Liver (tissue), 9 donors: ENCODE measurements around the gene RPUSD2. TPM values are rescaled to one million over a fixed set of nuclear protein-coding genes. Genes with fewer than 3 reads are reported as not detected.
A peak's percentile ranks its signal among the peaks of the same experiment; 100 is the strongest.
"Not testable (repeated sequence)": the region's sequence is repeated elsewhere in the genome, so short reads cannot be mapped to it uniquely, and the experiment has no call there.

Experiments
- DNase-seq: peaks from one replicate; pipeline ENCODE4 v3.0.0-alpha.2; 2017; ENCODE audit warnings: low spot score
- H3K27ac ChIP-seq, 2 donors: one replicate each; pipeline ENCODE4 v1.7.0; 2013; ENCODE audit warnings: inconsistent platforms in 2 of 2, low read length in 2 of 2, control low read depth in 1 of 2, low read depth in 1 of 2, mild to moderate bottlenecking in 1 of 2
- H3K27me3 ChIP-seq, 4 donors: one replicate each; pipeline versions ENCODE4 v1.6.1 to v1.7.0; 2013; ENCODE audit warnings: low read length in 3 of 4, inconsistent platforms in 1 of 4, mild to moderate bottlenecking in 1 of 4, moderate library complexity in 1 of 4; ENCODE audit not compliant: control insufficient read depth in 4 of 4, insufficient read depth in 4 of 4
- H3K36me3 ChIP-seq, 4 donors: one replicate each; pipeline versions ENCODE4 v1.6.1 to v1.7.0; 2013; ENCODE audit warnings: low read length in 3 of 4, mild to moderate bottlenecking in 3 of 4, low read depth in 1 of 4, moderate library complexity in 1 of 4; ENCODE audit not compliant: control insufficient read depth in 4 of 4, insufficient read depth in 3 of 4
- H3K4me1 ChIP-seq, 4 donors: one replicate each; pipeline versions ENCODE4 v1.6.1 to v1.7.0; 2013; ENCODE audit warnings: low read length in 3 of 4, mild to moderate bottlenecking in 3 of 4, moderate library complexity in 1 of 4; ENCODE audit not compliant: control insufficient read depth in 4 of 4, insufficient read depth in 4 of 4
- H3K4me3 ChIP-seq, 3 donors: one replicate each; pipeline versions ENCODE4 v1.6.1 to v1.7.0; 2013; ENCODE audit warnings: low read length in 3 of 3, control low read depth in 1 of 3, low read depth in 1 of 3, mild to moderate bottlenecking in 1 of 3
- H3K9ac ChIP-seq, 2 donors: one replicate each; pipeline ENCODE4 v1.7.0; 2013; ENCODE audit warnings: low read length in 2 of 2, mild to moderate bottlenecking in 2 of 2, moderate library complexity in 2 of 2, control low read depth in 1 of 2, low read depth in 1 of 2
- H3K9me3 ChIP-seq, 4 donors: one replicate each; pipeline versions ENCODE4 v1.6.1 to v1.7.0; 2013; ENCODE audit warnings: low read length in 3 of 4; ENCODE audit not compliant: control insufficient read depth in 4 of 4
- ATF3 ChIP-seq: IDR thresholded peaks from 2 replicates; pipeline ENCODE4 v1.6.1; 2016; ENCODE audit warnings: antibody characterized with exemption
- CTCF ChIP-seq: fragments of 150-350 bp; IDR thresholded peaks from 2 replicates; pipeline ENCODE4 v1.5.1; 2017; ENCODE audit warnings: improper control_type of control experiment, low read depth, low read length; ENCODE audit not compliant: missing input control
- EGR1 ChIP-seq, 2 donors: IDR thresholded peaks; 2 replicates each; pipeline ENCODE4 v1.6.1; 2016 to 2018; ENCODE audit warnings: antibody characterized with exemption in 2 of 2, low read depth in 2 of 2
- FOXA1 ChIP-seq: IDR thresholded peaks from 2 replicates; pipeline ENCODE4 v1.6.1; 2016; ENCODE audit warnings: antibody characterized with exemption
- FOXA2 ChIP-seq: IDR thresholded peaks from 2 replicates; pipeline ENCODE4 v1.6.1; 2016; ENCODE audit warnings: antibody characterized with exemption
- HNF4A ChIP-seq, 2 donors: conservative IDR thresholded peaks; 2 replicates each; pipeline ENCODE4 v1.6.1; 2016; ENCODE audit warnings: antibody characterized with exemption in 2 of 2, mild to moderate bottlenecking in 2 of 2
- HNF4G ChIP-seq: IDR thresholded peaks from 2 replicates; pipeline ENCODE4 v1.6.1; 2016; ENCODE audit warnings: antibody characterized with exemption
- JUND ChIP-seq, 2 donors: IDR thresholded peaks; 2 replicates each; pipeline ENCODE4 v1.6.1; 2016; ENCODE audit warnings: antibody characterized with exemption in 2 of 2
- MAX ChIP-seq: IDR thresholded peaks from 2 replicates; pipeline ENCODE4 v1.6.1; 2016; ENCODE audit warnings: antibody characterized with exemption
- NR2F2 ChIP-seq: IDR thresholded peaks from 2 replicates; pipeline ENCODE4 v1.6.1; 2016; ENCODE audit warnings: antibody characterized with exemption
- RAD21 ChIP-seq, 2 donors: IDR thresholded peaks; 2 replicates each; pipeline ENCODE4 v1.6.1; 2016; ENCODE audit warnings: antibody characterized with exemption in 2 of 2, mild to moderate bottlenecking in 2 of 2
- REST ChIP-seq: IDR thresholded peaks from 2 replicates; pipeline ENCODE4 v1.6.1; 2016; ENCODE audit warnings: antibody characterized with exemption, mild to moderate bottlenecking
- RXRA ChIP-seq, 2 donors: IDR thresholded peaks; 2 replicates each; pipeline ENCODE4 v1.6.1; 2017 to 2018; ENCODE audit warnings: antibody characterized with exemption in 2 of 2, mild to moderate bottlenecking in 1 of 2
- SP1 ChIP-seq: IDR thresholded peaks from 2 replicates; pipeline ENCODE4 v1.6.1; 2018; ENCODE audit warnings: antibody characterized with exemption, mild to moderate bottlenecking
- TAF1 ChIP-seq: conservative IDR thresholded peaks from 2 replicates; pipeline ENCODE4 v1.6.1; 2016; ENCODE audit warnings: antibody characterized with exemption, mild to moderate bottlenecking
- ZBTB33 ChIP-seq: IDR thresholded peaks from 2 replicates; pipeline ENCODE4 v1.6.1; 2016; ENCODE audit warnings: antibody characterized with exemption
- WGBS: extraction: QIAGEN DNeasy Blood & Tissue Kit; methylation state at CpG from one replicate; pipeline ENCODE4 v1.1.7; 2013; 5-methylcytosine and 5-hydroxymethylcytosine counted together
- polyA plus RNA-seq, 2 donors: library from polyadenylated mRNA; stranded (reverse) in 1 of 2; unstranded in 1 of 2; fragments of 200-250 nt in 1 of 2; fragments of >200 nt in 1 of 2; fragmentation: Nextera tagmentation in 1 of 2; extraction: Ambion mirVana in 1 of 2; gene quantifications; one replicate each; pipeline versions ENCODE4 v1.2.1 to v1.2.3, GENCODE V29; 2013 to 2015
- total RNA-seq, 2 donors: library from RNA; depleted of rRNA; stranded (reverse); fragments of >200 nt; gene quantifications; one replicate each; pipeline ENCODE4 v1.2.3, GENCODE V29; 2014
- donor health status: healthy.
- donor health status: healthy.
- donor health status: healthy.
- donor health status: healthy.
- donor health status: healthy.

The RPUSD2 gene
- total and polyA plus RNA-seq, 4 donors: 5.3 to 7.6 (median 6.6) TPM

GRCh38 chr15:40578892-40579291 lies 9.8 kb downstream of the RPUSD2 start:
- H3K27me3 ChIP-seq: no peaks in the 10 kb centered on the region
- no peaks in the 10 kb centered on the region for H3K9me3 ChIP-seq
- no peak overlapping the region for H3K4me3 ChIP-seq
- DNase-seq: no peak
- no peak for TF ChIP-seq HNF4G
- peaks cover 0 to 5% (median 1%) of the 10 kb centered on the region in 4 donors for H3K36me3 ChIP-seq
- H3K27ac ChIP-seq: no peak overlapping the region
- H3K9ac ChIP-seq: no peak overlapping the region
- 71% methylated on average over 4 of the region's 4 CpGs for WGBS
- H3K4me1 ChIP-seq: peaks cover 0 to 4% (median 1%) of the 10 kb centered on the region in 4 donors

- H3K4me1 ChIP-seq: peaks cover 1 to 13% (median 7%) of the 10 kb centered on the region in 4 donors
- not testable (repeated sequence) for H3K9ac ChIP-seq, H3K27me3 ChIP-seq, H3K27ac ChIP-seq, DNase-seq, H3K36me3 ChIP-seq, H3K9me3 ChIP-seq, H3K4me3 ChIP-seq
- 77% methylated on average over 2 of the region's 2 CpGs for WGBS
These were observed 12.7 kb downstream of the RPUSD2 start for GRCh38 chr15:40581796-40582195.

- 22% methylated on average over 8 of the region's 8 CpGs for WGBS
- H3K36me3 ChIP-seq: no peaks in the 10 kb centered on the region
- H3K9me3 ChIP-seq: no peaks in the 10 kb centered on the region
- H3K27ac ChIP-seq: peak overlapping the region; percentile 62 to 69
- no peaks in the 10 kb centered on the region for H3K27me3 ChIP-seq
- H3K9ac ChIP-seq: peak overlapping the region in 1 of 2 donors; percentile 59
- peaks cover 1 to 13% (median 7%) of the 10 kb centered on the region in 4 donors for H3K4me1 ChIP-seq
- peak; percentile 40 for DNase-seq
- H3K4me3 ChIP-seq: peak overlapping the region; percentile 49 to 70 (median 65)
- TF ChIP-seq SP1: peak; percentile 96
- peak; percentile 33 for TF ChIP-seq ZBTB33
- peak; percentile 4 for TF ChIP-seq CTCF
- peak; percentile 80 to 84 for TF ChIP-seq HNF4A (conservative IDR thresholded peaks at IDR 0.05)
- TF ChIP-seq ATF3: no peak
- TF ChIP-seq HNF4G: peak; percentile 62
- TF ChIP-seq RAD21 (IDR thresholded peaks at IDR 0.05): peak in 1 of 2 donors; percentile 4
- peak; percentile 47 for TF ChIP-seq MAX
- peak; percentile 70 for TF ChIP-seq FOXA2
- peak; percentile 51 for TF ChIP-seq TAF1
- TF ChIP-seq JUND (IDR thresholded peaks at IDR 0.05): no peak
- peak; percentile 69 for TF ChIP-seq REST
- peak; percentile 83 for TF ChIP-seq NR2F2
- peak; percentile 59 to 64 for TF ChIP-seq RXRA (IDR thresholded peaks at IDR 0.05)
- peak in 1 of 2 donors; percentile 50 for TF ChIP-seq EGR1 (IDR thresholded peaks at IDR 0.05; ENCODE audit: low read depth in 2 of 2)
- no peak for TF ChIP-seq FOXA1
These were observed 13.7 kb downstream of the RPUSD2 start for GRCh38 chr15:40582726-40583246.
